ENCODE results near the gene DMRT3.

Gene DMRT3

GRCh38 chr9:959914-960313, 16.5 kb upstream of the DMRT3 start:
- no peak for DNase-seq (ENCODE audit: low read depth in 1 of 2, low spot score in 1 of 2)
- TF ChIP-seq SPI1 (IDR thresholded peaks at IDR 0.05; ENCODE audit: borderline replicate concordance, low read depth), result no peak
- TF ChIP-seq REST (IDR thresholded peaks at IDR 0.05; ENCODE audit: insufficient replicate concordance, low read depth), result no peak
- no peak for TF ChIP-seq POLR2AphosphoS5 (IDR thresholded peaks at IDR 0.05; ENCODE audit: low read depth)
- no peak for TF ChIP-seq CTCF (IDR thresholded peaks at IDR 0.05; ENCODE audit: insufficient read depth, low read length)
- no peak for TF ChIP-seq GABPA (IDR thresholded peaks at IDR 0.05; ENCODE audit: low read depth)
- no peak overlapping the region for H3K4me3 ChIP-seq (replicated peaks; ENCODE audit: insufficient read depth, low read length)
- H3K27ac ChIP-seq (replicated peaks), result no peak overlapping the region
- peaks cover 6% of the 10 kb centered on the region for H3K27me3 ChIP-seq (ENCODE audit: insufficient read depth, poor library complexity, severe bottlenecking)

GRCh38 chr9:962023-962422, 14.4 kb upstream of the DMRT3 start:
- TF ChIP-seq REST (IDR thresholded peaks at IDR 0.05; ENCODE audit: insufficient replicate concordance, low read depth) (no peak), POLR2AphosphoS5 (IDR thresholded peaks at IDR 0.05; ENCODE audit: low read depth) (no peak), SPI1 (IDR thresholded peaks at IDR 0.05; ENCODE audit: borderline replicate concordance, low read depth) (no peak), CTCF (IDR thresholded peaks at IDR 0.05; ENCODE audit: insufficient read depth, low read length) (no peak), GABPA (IDR thresholded peaks at IDR 0.05; ENCODE audit: low read depth) (no peak)
- no peak for DNase-seq (ENCODE audit: low read depth in 1 of 2, low spot score in 1 of 2)
- no peak overlapping the region for H3K27ac ChIP-seq (replicated peaks)

GRCh38 chr9:965497-965896, 11.0 kb upstream of the DMRT3 start:
- TF ChIP-seq CTCF (IDR thresholded peaks at IDR 0.05; ENCODE audit: insufficient read depth, low read length), result no peak
- no peak for TF ChIP-seq POLR2AphosphoS5 (IDR thresholded peaks at IDR 0.05; ENCODE audit: low read depth)
- no peak for TF ChIP-seq GABPA (IDR thresholded peaks at IDR 0.05; ENCODE audit: low read depth)
- TF ChIP-seq REST (IDR thresholded peaks at IDR 0.05; ENCODE audit: insufficient replicate concordance, low read depth), result no peak
- TF ChIP-seq SPI1 (IDR thresholded peaks at IDR 0.05; ENCODE audit: borderline replicate concordance, low read depth), result no peak
- no peak overlapping the region for H3K27ac ChIP-seq (replicated peaks)
- no peak overlapping the region for H3K4me3 ChIP-seq (replicated peaks; ENCODE audit: insufficient read depth, low read length)
- DNase-seq (ENCODE audit: low read depth in 1 of 2, low spot score in 1 of 2), result no peak
- H3K27me3 ChIP-seq (ENCODE audit: insufficient read depth, poor library complexity, severe bottlenecking), result peaks cover 45% of the 10 kb centered on the region

More at GRCh38 chr9:962023-962422, 14.4 kb upstream of the DMRT3 start:
- Histone ChIP-seq H3K27me3 (ENCODE audit: insufficient read depth, poor library complexity, severe bottlenecking) (peaks cover 15% of the 10 kb centered on the region), H3K4me3 (replicated peaks; ENCODE audit: insufficient read depth, low read length) (no peak overlapping the region)
